ENCODE results near the gene RNF112. TPM values are rescaled to one million over a fixed set of nuclear protein-coding genes. Genes with fewer than 3 reads are reported as not detected.

The RNF112 gene
- total and polyA plus RNA-seq, 12 donors = 0.64 to 8.1 (median 1.1) TPM

GRCh38 chr17:19378416-19379360 is 32.3 kb upstream of the RNF112 start, which contains the start of gene MAPK7:
TSS of gene MAPK7 (plus strand) at chr17:19378498. CDS start at chr17:19378901, 403 bp downstream.
- peak within 1 kb of the TSS; percentile 61 to 96 (median 88) for H3K4me3 ChIP-seq
- H3K4me1 ChIP-seq = peaks cover 3 to 40% (median 22%) of the 10 kb centered on the region in 9 donors
- no peaks in the 10 kb centered on the region for H3K9me3 ChIP-seq
- peak in 1 of 2 donors; percentile 30 for DNase-seq
- 4 to 5% methylated on average over 52 to 69 of the region's 69 CpGs for WGBS, 2 donors
- peak within 1 kb of the TSS; percentile 80 to 98 (median 94) for H3K27ac ChIP-seq
- peaks cover 0 to 52% (median 25%) of the 10 kb centered on the region in 9 donors for H3K36me3 ChIP-seq
- TF ChIP-seq CTCF (IDR thresholded peaks at IDR 0.05) = no peak
- intact Hi-C loops (cut with DNase I) = loop anchor here in 2 of 10 donors (5.0 kb wide), 1 partner anchor 69 kb away; no protein-coding TSS in a partner anchor
- peak in 6 of 8 donors; percentile 1 to 28 (median 4) for ATAC-seq
- no peaks in the 10 kb centered on the region for H3K27me3 ChIP-seq

GRCh38 chr17:19379361-19380065 is 31.5 kb upstream of the RNF112 start:
- H3K27me3 ChIP-seq = no peaks in the 10 kb centered on the region
- ATAC-seq (no peak), DNase-seq (no peak)
- peaks cover 0 to 56% (median 25%) of the 10 kb centered on the region in 9 donors for H3K36me3 ChIP-seq
- peaks cover 7 to 48% (median 30%) of the 10 kb centered on the region in 9 donors for H3K4me1 ChIP-seq
- H3K4me3 ChIP-seq = peak overlapping the region; percentile 61 to 96 (median 88)
- intact Hi-C loops (cut with DNase I) = loop anchor here in 2 of 10 donors (5.0 kb wide), 1 partner anchor 68 kb away; no protein-coding TSS in a partner anchor
- 81 to 83% methylated on average over 13 of the region's 13 CpGs for WGBS, 2 donors
- no peak for TF ChIP-seq CTCF (IDR thresholded peaks at IDR 0.05)
- no peaks in the 10 kb centered on the region for H3K9me3 ChIP-seq
- H3K27ac ChIP-seq = peak overlapping the region in 6 of 10 donors; percentile 84 to 98 (median 94)

GRCh38 chr17:19380481-19381301 is 30.3 kb upstream of the RNF112 start:
- Histone ChIP-seq H3K27me3 (no peaks in the 10 kb centered on the region), H3K9me3 (no peaks in the 10 kb centered on the region), H3K4me1 (peaks cover 10 to 60% (median 41%) of the 10 kb centered on the region in 9 donors), H3K4me3 (no peak overlapping the region), H3K36me3 (peaks cover 0 to 66% (median 25%) of the 10 kb centered on the region in 9 donors), H3K27ac (no peak overlapping the region)
- intact Hi-C loops (cut with DNase I) = no loop called here
- ATAC-seq (no peak), DNase-seq (no peak)
- 94% methylated on average over 29 of the region's 29 CpGs for WGBS, 2 donors
- no peak for TF ChIP-seq CTCF (IDR thresholded peaks at IDR 0.05)

All from heart right ventricle (tissue), 16 donors.